Neural progenitor cell (in vitro differentiated cells): Measurements from ENCODE around the gene GALC.

Source experiments
- EZH2 ChIP-seq: fragments of 200-600 bp; sonication (generic); IDR thresholded peaks from 2 replicates; pipeline ENCODE4 v1.6.1; 2017; ENCODE audit warnings: antibody characterized with exemption, mild to moderate bottlenecking, moderate library complexity
- TF ChIP-seq, protein P1 (sequence below): fragments of 200-600 bp; sonication (generic); IDR thresholded peaks from 2 replicates; pipeline ENCODE4 v1.5.1; 2017; ENCODE audit warnings: antibody characterized with exemption, mild to moderate bottlenecking

DNA sequence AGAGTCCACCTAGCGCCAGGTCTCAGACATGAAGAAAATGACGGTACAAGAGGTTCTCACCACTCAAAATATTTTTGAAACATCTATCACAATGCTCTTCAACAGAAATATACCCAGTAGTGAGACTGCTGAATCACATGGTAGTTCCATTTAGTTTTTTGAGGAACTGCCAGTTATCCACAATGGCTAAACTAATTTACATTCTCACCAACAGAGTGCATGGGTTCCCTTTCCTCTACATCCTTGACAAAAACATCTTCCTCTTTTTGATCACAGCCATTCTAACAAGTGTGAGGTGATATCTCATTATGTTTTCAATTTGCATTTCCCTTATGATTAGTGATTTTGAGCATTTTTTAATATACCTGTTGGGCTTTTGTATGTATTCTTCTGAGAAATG lies 6.3 kb upstream of the GALC start:
- TF ChIP-seq, protein P1, sequence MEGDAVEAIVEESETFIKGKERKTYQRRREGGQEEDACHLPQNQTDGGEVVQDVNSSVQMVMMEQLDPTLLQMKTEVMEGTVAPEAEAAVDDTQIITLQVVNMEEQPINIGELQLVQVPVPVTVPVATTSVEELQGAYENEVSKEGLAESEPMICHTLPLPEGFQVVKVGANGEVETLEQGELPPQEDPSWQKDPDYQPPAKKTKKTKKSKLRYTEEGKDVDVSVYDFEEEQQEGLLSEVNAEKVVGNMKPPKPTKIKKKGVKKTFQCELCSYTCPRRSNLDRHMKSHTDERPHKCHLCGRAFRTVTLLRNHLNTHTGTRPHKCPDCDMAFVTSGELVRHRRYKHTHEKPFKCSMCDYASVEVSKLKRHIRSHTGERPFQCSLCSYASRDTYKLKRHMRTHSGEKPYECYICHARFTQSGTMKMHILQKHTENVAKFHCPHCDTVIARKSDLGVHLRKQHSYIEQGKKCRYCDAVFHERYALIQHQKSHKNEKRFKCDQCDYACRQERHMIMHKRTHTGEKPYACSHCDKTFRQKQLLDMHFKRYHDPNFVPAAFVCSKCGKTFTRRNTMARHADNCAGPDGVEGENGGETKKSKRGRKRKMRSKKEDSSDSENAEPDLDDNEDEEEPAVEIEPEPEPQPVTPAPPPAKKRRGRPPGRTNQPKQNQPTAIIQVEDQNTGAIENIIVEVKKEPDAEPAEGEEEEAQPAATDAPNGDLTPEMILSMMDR = no peak
- TF ChIP-seq EZH2 = no peak
